Heart right ventricle (tissue), 16 donors: ENCODE measurements around the gene MYO15A. TPM values are rescaled to one million over a fixed set of nuclear protein-coding genes. Genes with fewer than 3 reads are reported as not detected.
A peak's percentile ranks its signal among the peaks of the same experiment; 100 is the strongest.

ENCODE experiments used
- ATAC-seq, 8 donors: fragments of 200-7000 bp; cut with Tn5 transposase; one replicate each; pipeline ENCODE4 v1.9.1; 2020; ENCODE audit warnings: mild to moderate bottlenecking in 8 of 8, moderate library complexity in 8 of 8, moderate number of reproducible peaks in 1 of 8
- DNase-seq, 2 donors: peaks; one replicate each; pipeline ENCODE4 v3.0.0-alpha.2; 2020
- H3K27ac ChIP-seq, 10 donors: fragments of 200-600 bp; sonication (generic) in 2 of 10; one replicate each; pipeline versions ENCODE4 v1.5.0 to v1.8.0; 2020 to 2022; ENCODE audit warnings: mild to moderate bottlenecking in 3 of 10
- H3K27me3 ChIP-seq, 7 donors: fragments of 200-600 bp; one replicate each; pipeline ENCODE4 v1.8.0; 2021 to 2022; ENCODE audit warnings: mild to moderate bottlenecking in 2 of 7
- H3K36me3 ChIP-seq, 9 donors: fragments of 200-600 bp; sonication (generic) in 1 of 9; one replicate each; pipeline versions ENCODE4 v1.5.0 to v1.8.0; 2020 to 2022; ENCODE audit warnings: mild to moderate bottlenecking in 2 of 9
- H3K4me1 ChIP-seq, 9 donors: fragments of 200-600 bp; sonication (generic) in 1 of 9; one replicate each; pipeline versions ENCODE4 v1.5.0 to v1.8.0; 2020 to 2022; ENCODE audit warnings: mild to moderate bottlenecking in 4 of 9
- H3K4me3 ChIP-seq, 10 donors: fragments of 200-600 bp; sonication (generic) in 2 of 10; one replicate each; pipeline versions ENCODE4 v1.5.0 to v1.8.0; 2020 to 2022; ENCODE audit warnings: mild to moderate bottlenecking in 7 of 10, moderate library complexity in 2 of 10
- H3K9me3 ChIP-seq, 11 donors: fragments of 200-600 bp in 10 of 11; sonication (generic) in 2 of 11; one replicate each; pipeline versions ENCODE4 v1.5.0 to v1.8.0; 2013 to 2022; ENCODE audit warnings: mild to moderate bottlenecking in 2 of 11, control low read depth in 1 of 11, moderate library complexity in 1 of 11
- WGBS, 2 donors: extraction: QIAGEN DNeasy Blood & Tissue Kit; methylation state at CpG; one replicate each; pipeline ENCODE4 v1.1.7; 2013; ENCODE audit warnings: inconsistent platforms in 1 of 2; 5-methylcytosine and 5-hydroxymethylcytosine counted together
- intact Hi-C, 10 donors: fragments of 100-400 bp; cut with DNase I; formaldehyde crosslinking; loops; one replicate each; pipeline versions ENCODE4 v1.11.1 to v1.14.2; 2022
- polyA plus RNA-seq, 2 donors: library from polyadenylated mRNA; stranded (reverse); fragments of 200-250 nt; gene quantifications; one replicate each; pipeline ENCODE4 v1.2.3, GENCODE V29; 2013
- total RNA-seq, 10 donors: library from RNA; stranded (reverse); fragmentation: NEBNext Ultra II Directional in 3 of 10; extraction: Animal tissue kit (Norgen Biotek cat#: 25700) in 3 of 10; gene quantifications; one replicate each; pipeline versions ENCODE4 v1.2.1 to v1.2.4, GENCODE V29; 2021 to 2023
- TF ChIP-seq, protein P1 (sequence below), 9 donors: fragments of 200-600 bp; sonication (generic) in 2 of 9; IDR thresholded peaks; one replicate each; pipeline versions ENCODE4 v1.5.0 to v1.8.0; 2021 to 2022; ENCODE audit warnings: antibody characterized with exemption in 9 of 9, mild to moderate bottlenecking in 5 of 9, moderate library complexity in 1 of 9
- donor health status: Arrhythmogenic right ventricular cardiomyopathy.
- donor health status: ischemic (EF 13 %, LVEDD 7.1; RV severe dilation, severe dysfunction).
- donor health status: healthy with polysubstance abuse.
- donor health status: DM: no; HTN: yes; CAD: no.
- donor health status: DM: no; HTN: no; CAD: no.
- donor health status: ischemic (EF 25% LVEDD 6.9; RV normal size, moderate dysfunction).
- donor health status: ischemic (EF 25% LVEDD 5.7; RV mildly dilated, moderate dysfunction).
- donor health status: healthy.
- donor health status: DM: yes; HTN: yes; CAD: no.
- donor health status: Ischemic cardiomyopathy.
- donor health status: ischemic (EF 35%, LVEDD 5.7; RV mildly dilated, moderate dysfunction).
- donor health status: nonischemic (EF 11% LVEDD 7.7; RV severe dilation, severe dysfunction).
- donor health status: DM: yes; HTN: yes; CAD: no.
- donor health status: PGD.
- donor health status: ischemic (EF 29% LVEDD 5.4; RV normal size, mild dysfunction).
- donor health status: nonischemic (EF 23%, LVEDD 6.1; RV moderate dilation, normal function).

The MYO15A gene
- total and polyA plus RNA-seq, 12 donors = 0.11 to 1.2 (median 0.27) TPM; not detected in 3

DNA sequence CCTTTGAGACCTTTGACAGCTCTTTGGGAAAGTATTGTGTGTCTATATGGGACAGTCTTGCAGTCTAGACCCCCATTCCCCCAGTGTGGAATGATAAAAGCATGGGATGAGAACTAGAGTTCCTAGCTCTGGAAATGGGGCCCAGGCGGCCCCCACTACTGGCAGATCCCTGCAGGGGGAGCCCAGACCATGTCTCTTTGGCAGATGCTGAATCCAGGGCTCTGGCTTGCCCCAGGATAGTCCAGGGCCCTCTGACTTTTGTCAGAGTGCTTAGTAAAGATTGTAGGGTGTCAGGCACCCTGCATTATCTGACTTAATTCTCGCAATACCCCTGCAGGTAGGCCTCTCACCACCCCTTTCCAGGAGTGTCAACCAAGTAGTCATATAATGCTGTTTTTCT, 83.4 kb downstream of the MYO15A start:
- peak in 2 of 8 donors; percentile 20 to 37 for ATAC-seq
- intact Hi-C loops = no loop called here
- H3K36me3 ChIP-seq = peaks cover 0 to 77% (median 14%) of the 10 kb centered on the region in 9 donors
- 67 to 69% methylated on average over 2 of the region's 2 CpGs for WGBS, 2 donors
- no peaks in the 10 kb centered on the region for H3K27me3 ChIP-seq
- TF ChIP-seq, protein P1, sequence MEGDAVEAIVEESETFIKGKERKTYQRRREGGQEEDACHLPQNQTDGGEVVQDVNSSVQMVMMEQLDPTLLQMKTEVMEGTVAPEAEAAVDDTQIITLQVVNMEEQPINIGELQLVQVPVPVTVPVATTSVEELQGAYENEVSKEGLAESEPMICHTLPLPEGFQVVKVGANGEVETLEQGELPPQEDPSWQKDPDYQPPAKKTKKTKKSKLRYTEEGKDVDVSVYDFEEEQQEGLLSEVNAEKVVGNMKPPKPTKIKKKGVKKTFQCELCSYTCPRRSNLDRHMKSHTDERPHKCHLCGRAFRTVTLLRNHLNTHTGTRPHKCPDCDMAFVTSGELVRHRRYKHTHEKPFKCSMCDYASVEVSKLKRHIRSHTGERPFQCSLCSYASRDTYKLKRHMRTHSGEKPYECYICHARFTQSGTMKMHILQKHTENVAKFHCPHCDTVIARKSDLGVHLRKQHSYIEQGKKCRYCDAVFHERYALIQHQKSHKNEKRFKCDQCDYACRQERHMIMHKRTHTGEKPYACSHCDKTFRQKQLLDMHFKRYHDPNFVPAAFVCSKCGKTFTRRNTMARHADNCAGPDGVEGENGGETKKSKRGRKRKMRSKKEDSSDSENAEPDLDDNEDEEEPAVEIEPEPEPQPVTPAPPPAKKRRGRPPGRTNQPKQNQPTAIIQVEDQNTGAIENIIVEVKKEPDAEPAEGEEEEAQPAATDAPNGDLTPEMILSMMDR (IDR thresholded peaks at IDR 0.05) = peak in 6 of 9 donors; percentile 21 to 40 (median 34)
- H3K4me3 ChIP-seq = no peak overlapping the region
- H3K27ac ChIP-seq = peak overlapping the region in 8 of 10 donors; percentile 18 to 99 (median 54)
- H3K9me3 ChIP-seq = no peaks in the 10 kb centered on the region
- peaks cover 26 to 98% (median 80%) of the 10 kb centered on the region in 9 donors for H3K4me1 ChIP-seq
- no peak for DNase-seq

DNA sequence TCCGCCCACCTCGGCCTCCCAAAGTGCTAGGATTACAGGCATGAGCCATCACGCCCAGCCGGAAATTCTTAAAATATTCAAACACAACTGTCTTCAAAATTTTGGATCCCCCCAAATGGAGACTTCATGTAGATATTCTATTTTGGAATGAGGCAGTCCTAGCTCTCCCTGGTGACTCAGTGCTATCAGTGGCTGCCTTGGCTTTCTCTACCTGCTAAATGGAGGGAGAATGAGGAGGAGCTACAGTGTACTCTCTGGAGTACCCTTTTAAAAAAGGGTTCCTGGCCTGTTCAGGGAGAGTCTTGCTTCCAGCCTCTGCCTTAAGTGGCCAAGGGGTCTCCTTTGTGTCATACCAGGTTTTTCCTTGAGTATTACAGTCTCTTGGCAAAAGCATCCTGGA, 85.8 kb downstream of the MYO15A start:
- WGBS, 2 donors = 94 to 95% methylated on average over 4 of the region's 4 CpGs
- no peak for ATAC-seq
- intact Hi-C loops = no loop called here
- no peak for DNase-seq
- Histone ChIP-seq H3K4me1 (peaks cover 33 to 98% (median 80%) of the 10 kb centered on the region in 9 donors), H3K4me3 (no peak overlapping the region), H3K27me3 (no peaks in the 10 kb centered on the region), H3K27ac (peak overlapping the region in 1 of 10 donors; percentile 26), H3K9me3 (no peaks in the 10 kb centered on the region), H3K36me3 (peaks cover 0 to 77% (median 22%) of the 10 kb centered on the region in 9 donors)
- TF ChIP-seq, protein P1 (IDR thresholded peaks at IDR 0.05) = no peak

DNA sequence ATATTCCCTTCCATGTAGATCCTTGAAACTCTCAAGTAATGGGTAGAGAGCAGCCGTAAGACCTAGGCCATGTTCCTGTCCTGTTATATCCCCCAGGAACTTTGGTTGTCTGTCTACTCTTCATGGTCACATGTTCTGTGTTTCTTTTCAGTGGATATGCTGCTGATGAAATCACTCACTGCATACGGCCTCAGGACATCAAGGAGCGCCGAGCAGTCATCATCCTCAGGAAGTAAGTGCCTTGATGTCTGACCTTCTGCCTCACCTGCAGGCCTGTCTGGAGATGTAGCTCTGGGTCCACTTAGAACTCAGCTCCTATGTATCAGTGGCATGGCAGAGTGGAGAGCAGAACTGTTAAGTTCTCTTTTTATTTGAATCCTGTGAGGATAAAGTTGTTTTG, 86.2 kb downstream of the MYO15A start:
- ATAC-seq = no peak
- peaks cover 0 to 77% (median 22%) of the 10 kb centered on the region in 9 donors for H3K36me3 ChIP-seq

DNA sequence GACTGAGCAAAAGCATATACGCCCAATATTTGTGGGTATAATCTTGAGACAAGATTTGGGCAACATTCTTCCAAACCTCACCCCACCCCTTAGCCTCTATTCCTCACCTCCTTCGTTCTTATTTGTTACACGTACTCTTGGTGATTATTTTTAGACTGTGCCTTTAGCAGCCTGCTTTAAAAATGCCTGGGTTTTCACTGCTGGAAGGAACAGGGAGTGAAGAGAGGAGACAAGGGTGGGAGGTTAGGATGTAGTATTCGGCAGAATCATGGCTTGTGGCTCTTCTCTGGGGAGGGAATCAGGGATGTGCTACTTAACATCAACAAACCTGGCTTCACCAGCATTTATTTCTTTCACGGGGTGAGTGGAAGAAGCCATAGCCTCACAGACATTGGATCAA, 86.7 kb downstream of the MYO15A start:
- intact Hi-C loops = no loop called here
- no peak overlapping the region for H3K27ac ChIP-seq
- H3K27me3 ChIP-seq = no peaks in the 10 kb centered on the region
- ATAC-seq (no peak), DNase-seq (no peak)
- TF ChIP-seq, protein P1 (IDR thresholded peaks at IDR 0.05) = no peak
- WGBS, 2 donors = 66 to 71% methylated on average over 5 of the region's 5 CpGs
- H3K9me3 ChIP-seq = no peaks in the 10 kb centered on the region
- peaks cover 26 to 96% (median 78%) of the 10 kb centered on the region in 9 donors for H3K4me1 ChIP-seq
- peaks cover 0 to 81% (median 22%) of the 10 kb centered on the region in 9 donors for H3K36me3 ChIP-seq
- no peak overlapping the region for H3K4me3 ChIP-seq

More for the DNA sequence above, 86.2 kb downstream of the MYO15A start:
- TF ChIP-seq, protein P1 (IDR thresholded peaks at IDR 0.05) = no peak
- no peak for DNase-seq
- peak overlapping the region in 1 of 10 donors; percentile 26 for H3K27ac ChIP-seq
- H3K4me3 ChIP-seq = no peak overlapping the region
- peaks cover 31 to 98% (median 80%) of the 10 kb centered on the region in 9 donors for H3K4me1 ChIP-seq
- WGBS, 2 donors = 60 to 64% methylated on average over 4 of the region's 4 CpGs
- intact Hi-C loops = no loop called here
- no peaks in the 10 kb centered on the region for H3K27me3 ChIP-seq
- no peaks in the 10 kb centered on the region for H3K9me3 ChIP-seq
